GM12878 (cell line): ENCODE measurements around the gene PROB1. TPM values are rescaled to one million over a fixed set of nuclear protein-coding genes. Genes with fewer than 3 reads are reported as not detected.

Source experiments
- ATAC-seq: fragments of 200-7000 bp; cut with Tn5 transposase; 3 replicates; pipeline ENCODE4 v1.9.1; 2020; ENCODE audit warnings: mild to moderate bottlenecking, moderate library complexity
- BruUV-seq: library from RNA; stranded (reverse); fragments of 400-500 nt; replicated peaks from 2 replicates; lab custom pipeline; 2021; lab: Mats Ljungman, UMichigan
- CTCF ChIA-PET: fragments of 300-600 bp; sonication (Branson Sonifier 250); formaldehyde crosslinking; extraction: SDS; loops from one replicate; lab custom pipeline; 2021; ENCODE audit warnings: inconsistent platforms; lab: Yijun Ruan, JAX
- POLR2A ChIA-PET: fragments of 350-600 bp; formaldehyde crosslinking; extraction: SDS; loops from one replicate; lab custom pipeline; 2021; ENCODE audit warnings: inconsistent platforms; lab: Charles Lee
- RAD21 ChIA-PET: fragments of 300-600 bp; sonication (Branson Sonifier 250); formaldehyde crosslinking; loops from one replicate; lab custom pipeline; 2023; ENCODE audit warnings: antibody characterized with exemption; ENCODE audit not compliant: unreplicated experiment; lab: Charles Lee
- SMC1A ChIA-PET: fragments of 300-600 bp; sonication (Branson Sonifier 250); formaldehyde crosslinking; loops from one replicate; lab custom pipeline; 2023; ENCODE audit not compliant: unreplicated experiment, uncharacterized antibody; lab: Charles Lee
- DNase-seq: peaks from one replicate; pipeline ENCODE4 v3.0.0-alpha.2; 2011; ENCODE audit warnings: low read depth, low spot score
- FAIRE-seq: peaks from 3 replicates; lab custom pipeline; 2011; peaks lifted over from hg19 to GRCh38; lab: Jason Lieb, UNC
- H2AFZ ChIP-seq: 2 replicates; pipeline ENCODE4 v1.6.0; 2011; ENCODE audit warnings: low read depth, low read length, control low read depth; ENCODE audit not compliant: control insufficient read depth
- H3K27ac ChIP-seq: 2 replicates; pipeline ENCODE4 v1.5.1; 2011; ENCODE audit warnings: control low read depth; ENCODE audit not compliant: control insufficient read depth, insufficient read depth
- H3K27me3 ChIP-seq, 2 experiments: replicated peaks in 1 of 2; 2 replicates each; pipeline versions ENCODE4 v1.6.0 to v1.6.1; 2011; ENCODE audit warnings: low read length in 1 of 2; ENCODE audit not compliant: control insufficient read depth in 2 of 2, insufficient read depth in 2 of 2
- H3K36me3 ChIP-seq, 2 experiments: 2 replicates each; pipeline ENCODE4 v1.5.1; 2011; ENCODE audit warnings: low read length in 1 of 2; ENCODE audit not compliant: control insufficient read depth in 2 of 2, insufficient read depth in 2 of 2
- H3K4me1 ChIP-seq: 2 replicates; pipeline ENCODE4 v1.6.1; 2011; ENCODE audit warnings: mild to moderate bottlenecking, low read length, moderate library complexity, mixed read lengths; ENCODE audit not compliant: control insufficient read depth, insufficient read depth
- H3K4me2 ChIP-seq: 2 replicates; pipeline ENCODE4 v1.6.0; 2011; ENCODE audit warnings: control low read depth; ENCODE audit not compliant: control insufficient read depth, insufficient read depth
- H3K4me3 ChIP-seq: fragments of 200-600 bp; sonication (generic); 2 replicates; pipeline ENCODE4 v1.5.1; 2016
- H3K79me2 ChIP-seq: 2 replicates; pipeline ENCODE4 v1.6.0; 2011; ENCODE audit warnings: low read length; ENCODE audit not compliant: control insufficient read depth, insufficient read depth
- H3K9ac ChIP-seq: 2 replicates; pipeline ENCODE4 v1.8.0; 2011; ENCODE audit warnings: low read length, control low read depth, mixed read lengths; ENCODE audit not compliant: control insufficient read depth, insufficient read depth
- H3K9me3 ChIP-seq: replicated peaks from 3 replicates; pipeline ENCODE4 v1.5.1; 2011; ENCODE audit warnings: mild to moderate bottlenecking, low read length; ENCODE audit not compliant: control insufficient read depth, insufficient read depth
- H4K20me1 ChIP-seq: 2 replicates; pipeline ENCODE4 v1.6.0; 2011; ENCODE audit not compliant: control insufficient read depth, insufficient read depth
- CHD1 ChIP-seq: IDR thresholded peaks from 2 replicates; pipeline ENCODE4 v1.6.1; 2012; ENCODE audit warnings: low read depth, low read length, improper control_type of control experiment
- E2F8 ChIP-seq: fragments of 450-650 bp; IDR thresholded peaks from 2 replicates; pipeline ENCODE4 v1.6.1; 2018; ENCODE audit warnings: mild to moderate bottlenecking, low read depth, moderate library complexity; ENCODE audit not compliant: partially characterized antibody
- EGR1 ChIP-seq, 2 experiments: IDR thresholded peaks; 1 replicate in 1 of 2; 2 replicates in 1 of 2; pipeline ENCODE4 v1.6.1; 2011 to 2012; ENCODE audit warnings: low read depth in 2 of 2, low read length in 2 of 2, borderline replicate concordance in 1 of 2, mild to moderate bottlenecking in 1 of 2, moderate library complexity in 1 of 2
- ETV6 ChIP-seq, 2 experiments: fragments of 450-650 bp in 1 of 2; IDR thresholded peaks in 1 of 2; conservative IDR thresholded peaks in 1 of 2; 2 replicates each; pipeline ENCODE4 v1.6.1; 2014; ENCODE audit warnings: antibody characterized with exemption in 1 of 2, borderline replicate concordance in 1 of 2, low read depth in 1 of 2, mild to moderate bottlenecking in 1 of 2, moderate library complexity in 1 of 2
- FOXM1 ChIP-seq: IDR thresholded peaks from 2 replicates; pipeline ENCODE4 v1.6.1; 2012; ENCODE audit warnings: low read depth, mild to moderate bottlenecking, inconsistent platforms, low read length, moderate library complexity
- MEF2B ChIP-seq: fragments of 450-650 bp; IDR thresholded peaks from 2 replicates; pipeline ENCODE4 v1.6.1; 2018; ENCODE audit warnings: mild to moderate bottlenecking, moderate library complexity; ENCODE audit not compliant: partially characterized antibody, poor library complexity, severe bottlenecking
- PAX8 ChIP-seq: fragments of 450-650 bp; IDR thresholded peaks from 2 replicates; pipeline ENCODE4 v1.6.1; 2017; ENCODE audit warnings: mild to moderate bottlenecking, moderate library complexity
- RAD51 ChIP-seq: fragments of 450-650 bp; IDR thresholded peaks from 2 replicates; pipeline ENCODE4 v1.6.1; 2016; ENCODE audit warnings: moderate library complexity, mild to moderate bottlenecking, inconsistent platforms
- SP1 ChIP-seq: IDR thresholded peaks from one replicate; pipeline ENCODE4 v1.6.1; 2011; ENCODE audit warnings: low read depth, low read length
- SREBF1 ChIP-seq: IDR thresholded peaks from 2 replicates; pipeline ENCODE4 v1.6.1; 2012; ENCODE audit warnings: mild to moderate bottlenecking, low read length
- WGBS: methylation state at CpG from one replicate; pipeline ENCODE4 v1.1.6; 2016; ENCODE audit warnings: low lambda C conversion rate; ENCODE audit not compliant: insufficient replicate concordance, insufficient coverage; ENCODE audit errors: missing lambda C conversion rate; 5-methylcytosine and 5-hydroxymethylcytosine counted together
- in situ Hi-C: fragments of 300-500 bp; cut with MboI; formaldehyde crosslinking; loops from 9 replicates; pipeline ENCODE4 v1.14.3; 2018; ENCODE audit warnings: mixed read lengths
- intact Hi-C: fragments of 100-400 bp; cut with micrococcal nuclease; formaldehyde crosslinking; loops from one replicate; pipeline ENCODE4 v1.14.2; 2022; ENCODE audit not compliant: unreplicated experiment
- polyA plus RNA-seq, 11 experiments: library from polyadenylated mRNA; depleted of rRNA in 4 of 11; unstranded in 6 of 11; stranded (reverse) in 5 of 11; fragments of >200 nt; fragmentation: Nextera tagmentation in 4 of 11; fragmentation: Illumina TruSeq in 1 of 11; extraction: Ambion mirVana in 4 of 11; extraction: Trizol in 1 of 11; gene quantifications; 1 replicate in 1 of 11; 2 replicates in 10 of 11; pipeline versions ENCODE4 v1.2.1 to v1.2.3, GENCODE V29; 2011 to 2016; ENCODE audit warnings: inconsistent platforms in 2 of 11, missing spikeins in 2 of 11, low read depth in 1 of 11
- total RNA-seq, 4 experiments: library from RNA; depleted of rRNA in 3 of 4; stranded (reverse); fragments of >200 nt in 3 of 4; fragmentation: Illumina TruSeq in 1 of 4; extraction: Trizol in 1 of 4; gene quantifications; 2 replicates each; pipeline versions ENCODE4 v1.2.1 to v1.2.3, GENCODE V29; 2013 to 2021
- TF ChIP-seq, protein P1 (sequence below): fragments of 450-650 bp; conservative IDR thresholded peaks from 2 replicates; pipeline ENCODE4 v1.6.1; 2017; ENCODE audit warnings: mild to moderate bottlenecking, moderate library complexity

PROB1 gene
- total and polyA plus RNA-seq, 10 of the 15 experiments (the other 5 are each of a cell fraction or from before 2014, with no cell fraction given) = 0.14 to 8.1 (median 2.9) TPM

DNA sequence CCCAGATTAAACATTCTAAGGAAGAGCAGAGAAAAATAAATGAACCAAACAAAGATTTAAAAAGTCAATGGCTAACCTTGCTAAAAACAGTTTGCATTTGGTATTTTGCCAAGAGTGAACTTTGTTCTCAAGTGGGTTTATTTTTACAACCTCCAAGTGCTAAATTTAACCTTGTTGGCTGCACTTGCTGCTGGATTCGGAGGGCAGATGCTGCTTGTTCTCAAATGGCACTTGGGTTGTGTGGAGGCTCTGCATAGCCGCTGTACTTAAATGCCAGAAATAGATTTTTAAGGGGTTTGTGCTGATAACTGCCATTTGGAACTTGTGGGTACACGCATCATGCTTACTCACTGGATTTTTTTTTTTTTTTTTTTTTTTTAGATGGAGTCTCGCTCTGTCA, 22.3 kb upstream of the PROB1 start:
- no peaks in the 10 kb centered on the region for H4K20me1 ChIP-seq
- no peak overlapping the region for H3K9ac ChIP-seq
- H3K36me3 ChIP-seq = peaks cover 0 to 3% of the 10 kb centered on the region in 2 experiments; a peak in 1 of 4 replicates
- FAIRE-seq = no peak
- in situ Hi-C loops (no loop called here), intact Hi-C loops (no loop called here)
- H3K27me3 ChIP-seq = no peaks in the 10 kb centered on the region
- BruUV-seq = no TSS peak
- ChIA-PET SMC1A (interaction anchor here (0.9 to 4.4 kb wide), 5 partner anchors 8 to 98 kb away, joined by 3 to 105 read pairs (median 3); no protein-coding TSS in a partner anchor), CTCF (interaction anchor here (1.0 to 9.5 kb wide), 2 partner anchors 98 to 346 kb away, joined by 3 to 491 read pairs; no protein-coding TSS in a partner anchor), POLR2A (interaction anchor here (0.7 to 3.4 kb wide), 3 partner anchors 10 to 21 kb away, joined by 3 to 14 read pairs (median 5); partner anchors contain the start of genes DNAJC18 and SPATA24), RAD21 (interaction anchor here (1.4 to 9.2 kb wide), 3 partner anchors 96 to 166 kb away, joined by 4 to 241 read pairs (median 19); no protein-coding TSS in a partner anchor)
- no peak overlapping the region for H3K27ac ChIP-seq
- WGBS = 96% methylated on average over 4 of the region's 4 CpGs
- no peak overlapping the region for H3K4me3 ChIP-seq
- no peaks in the 10 kb centered on the region for H3K9me3 ChIP-seq
- H3K4me1 ChIP-seq = peaks cover 21% of the 10 kb centered on the region
- no peak for TF ChIP-seq MEF2B
- no peak overlapping the region for H2AFZ ChIP-seq
- ATAC-seq = no peak
- no peak overlapping the region for H3K4me2 ChIP-seq
- DNase-seq = no peak
- no peaks in the 10 kb centered on the region for H3K79me2 ChIP-seq

DNA sequence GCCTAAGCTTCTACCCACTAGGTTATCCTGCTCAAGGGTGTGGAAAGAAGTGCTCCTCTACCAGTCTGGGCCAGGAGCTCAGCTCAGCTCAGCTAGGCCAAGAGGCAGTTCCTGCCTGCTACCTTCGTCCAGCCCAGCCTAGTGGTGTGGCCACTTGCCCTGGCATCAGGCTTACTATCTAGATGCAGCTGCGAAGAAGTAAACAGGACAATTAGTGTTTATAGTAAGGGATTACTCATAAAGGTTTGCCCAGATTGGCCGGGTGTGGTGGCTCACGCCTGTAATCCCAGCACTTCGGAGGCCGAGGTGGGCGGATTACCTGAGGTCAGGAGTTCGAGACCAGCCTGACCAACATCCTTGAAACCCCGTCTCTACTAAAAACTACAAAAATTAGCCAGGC, 21.7 kb upstream of the PROB1 start:
- BruUV-seq = no TSS peak
- no peak for TF ChIP-seq RAD51
- no peak for TF ChIP-seq FOXM1
- TF ChIP-seq, protein P1, sequence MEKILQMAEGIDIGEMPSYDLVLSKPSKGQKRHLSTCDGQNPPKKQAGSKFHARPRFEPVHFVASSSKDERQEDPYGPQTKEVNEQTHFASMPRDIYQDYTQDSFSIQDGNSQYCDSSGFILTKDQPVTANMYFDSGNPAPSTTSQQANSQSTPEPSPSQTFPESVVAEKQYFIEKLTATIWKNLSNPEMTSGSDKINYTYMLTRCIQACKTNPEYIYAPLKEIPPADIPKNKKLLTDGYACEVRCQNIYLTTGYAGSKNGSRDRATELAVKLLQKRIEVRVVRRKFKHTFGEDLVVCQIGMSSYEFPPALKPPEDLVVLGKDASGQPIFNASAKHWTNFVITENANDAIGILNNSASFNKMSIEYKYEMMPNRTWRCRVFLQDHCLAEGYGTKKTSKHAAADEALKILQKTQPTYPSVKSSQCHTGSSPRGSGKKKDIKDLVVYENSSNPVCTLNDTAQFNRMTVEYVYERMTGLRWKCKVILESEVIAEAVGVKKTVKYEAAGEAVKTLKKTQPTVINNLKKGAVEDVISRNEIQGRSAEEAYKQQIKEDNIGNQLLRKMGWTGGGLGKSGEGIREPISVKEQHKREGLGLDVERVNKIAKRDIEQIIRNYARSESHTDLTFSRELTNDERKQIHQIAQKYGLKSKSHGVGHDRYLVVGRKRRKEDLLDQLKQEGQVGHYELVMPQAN = no peak
- no peak for TF ChIP-seq EGR1 (IDR thresholded peaks at IDR 0.05; ENCODE audit: borderline replicate concordance in 1 of 2, low read depth in 2 of 2, low read length in 2 of 2)
- no peak for TF ChIP-seq SREBF1
- no peak for TF ChIP-seq PAX8
- no peak for TF ChIP-seq ETV6 (conservative IDR thresholded peaks at IDR 0.05 in 1 of 2, IDR thresholded peaks at IDR 0.05 in 1 of 2; ENCODE audit: borderline replicate concordance in 1 of 2, low read depth in 1 of 2)
- TF ChIP-seq E2F8 = no peak
- TF ChIP-seq SP1 = no peak
- no peak for TF ChIP-seq CHD1

More for the DNA sequence above, 21.7 kb upstream of the PROB1 start:
- H3K4me3 ChIP-seq = no peak overlapping the region
- ChIA-PET SMC1A (interaction anchor here (1.3 to 3.2 kb wide), 4 partner anchors 10 to 21 kb away, joined by 3 to 14 read pairs (median 6); partner anchors contain the start of gene SPATA24), CTCF (interaction anchor here (1.2 to 3.8 kb wide), 3 partner anchors 15 to 149 kb away, joined by 3 to 24 read pairs (median 3); no protein-coding TSS in a partner anchor), RAD21 (interaction anchor here (0.5 to 3.6 kb wide), 3 partner anchors 8 to 96 kb away, joined by 4 to 19 read pairs (median 10); partner anchors contain the start of gene SPATA24), POLR2A (interaction anchor here (3.4 kb wide), 1 partner anchor 22 kb away, joined by 14 read pairs; the partner anchor contains the start of gene DNAJC18)
- no peak overlapping the region for H3K4me2 ChIP-seq
- no peaks in the 10 kb centered on the region for H4K20me1 ChIP-seq
- peaks cover 0 to 3% of the 10 kb centered on the region in 2 experiments; a peak in 1 of 4 replicates for H3K36me3 ChIP-seq
- 97% methylated on average over 9 of the region's 9 CpGs for whole genome bisulfite sequencing
- FAIRE-seq (no peak), DNase-seq (no peak), ATAC-seq (no peak)
- in situ Hi-C loops = no loop called here
- H3K9ac ChIP-seq = no peak overlapping the region
- H3K9me3 ChIP-seq = no peaks in the 10 kb centered on the region
- H3K27me3 ChIP-seq = no peaks in the 10 kb centered on the region
- H3K79me2 ChIP-seq = no peaks in the 10 kb centered on the region
- intact Hi-C loops = no loop called here
- H3K4me1 ChIP-seq = peaks cover 21% of the 10 kb centered on the region
- H2AFZ ChIP-seq = no peak overlapping the region
- no peak overlapping the region for H3K27ac ChIP-seq
